ENCODE data around the gene PGR. TPM values are rescaled to one million over a fixed set of nuclear protein-coding genes. Genes with fewer than 3 reads are reported as not detected.

PGR gene
- total and polyA plus RNA-seq, 7 donors = 0.01 to 2.4 (median 0.25) TPM

DNA sequence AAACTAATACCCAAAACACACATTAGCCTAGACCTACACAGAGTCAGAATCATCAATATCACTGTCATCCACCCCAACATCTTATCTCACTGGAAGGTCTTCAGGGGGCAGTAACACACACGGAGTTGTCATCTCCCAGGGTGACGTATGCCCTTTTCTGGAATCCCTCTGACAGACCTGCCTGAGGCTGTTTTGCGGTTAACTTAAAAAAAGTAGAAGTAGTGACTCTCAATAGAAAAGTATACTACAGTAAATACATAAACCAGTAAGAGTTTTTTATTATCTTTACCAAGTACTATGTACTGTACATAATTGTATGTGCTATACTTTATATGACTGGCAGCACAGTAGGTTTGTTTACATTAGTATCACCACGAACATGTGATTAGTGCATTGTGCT is 80.5 kb downstream of the PGR start:
- Histone ChIP-seq H3K27ac (no peak overlapping the region), H3K4me3 (no peak overlapping the region), H3K27me3 (ENCODE audit: insufficient read depth in 3 of 3, low read length in 2 of 3) (no peaks in the 10 kb centered on the region), H3K4me1 (no peaks in the 10 kb centered on the region), H3K36me3 (ENCODE audit: insufficient read depth in 1 of 2, low read depth in 1 of 2) (no peaks in the 10 kb centered on the region), H3K9me3 (no peaks in the 10 kb centered on the region)
- ATAC-seq (no peak), DNase-seq (no peak)
- TF ChIP-seq CTCF (IDR thresholded peaks at IDR 0.05) = no peak
- 60 to 74% (median 64%) methylated on average over 4 of the region's 4 CpGs for WGBS, 3 donors
- intact Hi-C loops (cut with DNase I) = no loop called here

DNA sequence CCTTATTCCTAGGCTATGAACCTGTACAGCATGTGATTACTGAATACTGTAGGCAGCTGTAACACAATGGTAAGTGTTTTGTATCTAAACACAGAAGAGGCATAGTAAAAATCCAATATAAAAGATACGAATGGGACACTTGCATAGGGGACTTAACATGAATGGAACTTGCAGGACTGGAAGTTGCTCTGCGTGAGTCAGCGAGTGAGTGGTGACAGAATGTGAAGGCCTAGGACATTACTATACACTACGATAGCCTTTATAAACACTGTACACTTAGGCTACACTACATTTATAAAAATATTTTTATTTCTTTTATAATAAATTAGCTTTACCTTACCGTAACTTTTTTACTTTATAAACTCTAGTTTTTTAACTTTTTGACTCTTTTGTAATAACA is 81.1 kb downstream of the PGR start:
- DNase-seq (no peak), ATAC-seq (no peak)
- no peaks in the 10 kb centered on the region for H3K4me1 ChIP-seq
- no peak for TF ChIP-seq CTCF (IDR thresholded peaks at IDR 0.05)
- no peaks in the 10 kb centered on the region for H3K9me3 ChIP-seq
- 89 to 95% (median 94%) methylated on average over 5 of the region's 5 CpGs for WGBS, 3 donors
- intact Hi-C loops (cut with DNase I) = no loop called here
- no peak overlapping the region for H3K27ac ChIP-seq
- H3K36me3 ChIP-seq (ENCODE audit: insufficient read depth in 1 of 2, low read depth in 1 of 2) = no peaks in the 10 kb centered on the region
- H3K27me3 ChIP-seq (ENCODE audit: insufficient read depth in 3 of 3, low read length in 2 of 3) = no peaks in the 10 kb centered on the region
- no peak overlapping the region for H3K4me3 ChIP-seq

- ATAC-seq (no peak), DNase-seq (no peak)
- Histone ChIP-seq H3K36me3 (ENCODE audit: insufficient read depth in 1 of 2, low read depth in 1 of 2) (no peaks in the 10 kb centered on the region), H3K9me3 (no peaks in the 10 kb centered on the region), H3K27ac (no peak overlapping the region), H3K27me3 (ENCODE audit: insufficient read depth in 3 of 3, low read length in 2 of 3) (no peaks in the 10 kb centered on the region), H3K4me1 (no peaks in the 10 kb centered on the region), H3K4me3 (no peak overlapping the region)
- intact Hi-C loops (cut with DNase I) = no loop called here
- no peak for TF ChIP-seq CTCF (IDR thresholded peaks at IDR 0.05)
- 82 to 95% (median 86%) methylated on average over 2 of the region's 2 CpGs for WGBS, 3 donors
Observed at GRCh38 chr11:101046947-101047346, 82.7 kb downstream of the PGR start.

DNA sequence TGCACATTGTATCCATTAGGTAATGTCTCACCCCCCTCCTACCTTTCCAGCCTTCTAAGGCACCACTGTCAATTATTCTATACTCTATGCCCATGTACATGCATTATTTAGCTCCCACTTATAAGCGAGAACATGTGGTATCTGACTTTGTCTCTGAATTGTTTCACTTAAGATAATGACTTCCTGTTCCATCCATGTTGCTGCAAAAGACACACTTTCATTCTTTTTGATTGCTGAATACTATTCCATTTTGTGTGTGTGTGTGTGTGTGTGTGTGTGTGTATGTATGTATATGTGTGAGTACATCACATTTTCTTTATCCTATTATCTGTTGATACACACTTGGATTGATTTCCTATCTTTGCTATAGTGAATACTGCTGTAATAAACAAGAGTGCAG is 84.2 kb downstream of the PGR start:
- Histone ChIP-seq H3K9me3 (no peaks in the 10 kb centered on the region), H3K27ac (no peak overlapping the region), H3K27me3 (ENCODE audit: insufficient read depth in 3 of 3, low read length in 2 of 3) (no peaks in the 10 kb centered on the region), H3K4me1 (no peaks in the 10 kb centered on the region), H3K4me3 (no peak overlapping the region), H3K36me3 (ENCODE audit: insufficient read depth in 1 of 2, low read depth in 1 of 2) (no peaks in the 10 kb centered on the region)
- TF ChIP-seq CTCF (IDR thresholded peaks at IDR 0.05) = no peak
- DNase-seq (no peak), ATAC-seq (no peak)
- 86 to 97% (median 93%) methylated on average over 1 of the region's 1 CpG for WGBS, 3 donors
- intact Hi-C loops (cut with DNase I) = no loop called here

GRCh38 chr11:101043940-101044339 is 85.7 kb downstream of the PGR start:
- no peak for DNase-seq
- intact Hi-C loops (cut with DNase I) = no loop called here
- no peaks in the 10 kb centered on the region for H3K4me1 ChIP-seq
- no peak for TF ChIP-seq CTCF (IDR thresholded peaks at IDR 0.05)
- ATAC-seq = no peak
- no peaks in the 10 kb centered on the region for H3K27me3 ChIP-seq (ENCODE audit: insufficient read depth in 3 of 3, low read length in 2 of 3)
- no peaks in the 10 kb centered on the region for H3K36me3 ChIP-seq (ENCODE audit: insufficient read depth in 1 of 2, low read depth in 1 of 2)
- WGBS, 3 donors = 92 to 97% (median 94%) methylated on average over 1 of the region's 1 CpG
- no peak overlapping the region for H3K27ac ChIP-seq
- H3K9me3 ChIP-seq = no peaks in the 10 kb centered on the region
- no peak overlapping the region for H3K4me3 ChIP-seq
